ENCODE data around the gene TMOD1. TPM values are rescaled to one million over a fixed set of nuclear protein-coding genes. Genes with fewer than 3 reads are reported as not detected.

Gene TMOD1
- total and polyA plus RNA-seq, 2 of the 13 experiments (the other 11 are each of a cell fraction or from before 2014, with no cell fraction given), result 0.04 to 0.07 TPM

GRCh38 chr9:97462159-97462558, 39.3 kb upstream of the TMOD1 start:
- in situ Hi-C loops (cut with HindIII; ENCODE audit: extremely low pct_ligation_motif_present, low pct_unique_long_range_greater_than_20kb), result loop anchor here (10.0 kb wide), 1 partner anchor 133 kb away; no protein-coding TSS in a partner anchor
- H3K79me2 ChIP-seq (ENCODE audit: insufficient read depth, low read length), result no peaks in the 10 kb centered on the region
- BruUV-seq (replicated peaks), result no TSS peak
- FAIRE-seq, result no peak
- no peaks in the 10 kb centered on the region for H4K20me1 ChIP-seq (ENCODE audit: insufficient read depth, low read length)
- ChIA-PET POLR2A (no interaction called here), CTCF (ENCODE audit: low intra/inter-chr PET ratio, low total read pairs) (no interaction called here)
- H3K4me3 ChIP-seq (replicated peaks in 1 of 3; ENCODE audit: insufficient read depth in 1 of 3, low read depth in 2 of 3, low read length in 3 of 3), result no peak overlapping the region
- no peaks in the 10 kb centered on the region for H3K27me3 ChIP-seq (ENCODE audit: control insufficient read depth in 1 of 2, insufficient read depth in 2 of 2, low read length in 2 of 2)
- no peaks in the 10 kb centered on the region for H3K4me1 ChIP-seq (ENCODE audit: insufficient read depth, low read length)
- intact Hi-C loops (cut with micrococcal nuclease; ENCODE audit: unreplicated experiment), result no loop called here
- DNase-seq (ENCODE audit: low spot score), result no peak
- TF ChIP-seq ZNF382 (CRISPR knock-in tag; IDR thresholded peaks at IDR 0.05; ENCODE audit: borderline replicate concordance) (no peak), CENPT (CRISPR knock-in tag; IDR thresholded peaks at IDR 0.05; ENCODE audit: low read depth) (no peak), MXI1 (IDR thresholded peaks at IDR 0.05; ENCODE audit: borderline replicate concordance, low read depth, low read length) (no peak), RNF2 (conservative IDR thresholded peaks at IDR 0.05; ENCODE audit: low read depth) (no peak), ZNF652 (CRISPR knock-in tag; IDR thresholded peaks at IDR 0.05; ENCODE audit: borderline replicate concordance, low read depth) (no peak), MAFK (conservative IDR thresholded peaks at IDR 0.05 in 1 of 2, IDR thresholded peaks at IDR 0.05 in 1 of 2; ENCODE audit: low read length in 2 of 2) (peak; percentile 64 to 80), MAFF (IDR thresholded peaks at IDR 0.05; ENCODE audit: low read depth, low read length) (peak; percentile 70), HCFC1 (IDR thresholded peaks at IDR 0.05; ENCODE audit: low read depth, low read length) (no peak), ZNF431 (CRISPR knock-in tag; IDR thresholded peaks at IDR 0.05; ENCODE audit: borderline replicate concordance, low read depth) (no peak), MIER2 (CRISPR knock-in tag; IDR thresholded peaks at IDR 0.05) (no peak), ARID3A (IDR thresholded peaks at IDR 0.05; ENCODE audit: low read depth, low read length) (no peak)
- no peaks in the 10 kb centered on the region for H3K9me3 ChIP-seq (ENCODE audit: low read length)
- H3K36me3 ChIP-seq (replicated peaks in 1 of 2; ENCODE audit: control insufficient read depth in 1 of 2, insufficient read depth in 2 of 2, low read length in 2 of 2), result peaks cover 4 to 7% of the 10 kb centered on the region in 2 experiments; a peak in 3 of 5 replicates
- H3K27ac ChIP-seq (ENCODE audit: extremely low read length, insufficient read depth, low read length), result no peak overlapping the region
- ATAC-seq, result no peak
- H3K4me2 ChIP-seq (ENCODE audit: low read depth, low read length), result no peak overlapping the region
- WGBS (ENCODE audit: low lambda C conversion rate), result 93% methylated on average over 3 of the region's 3 CpGs
- H3K9ac ChIP-seq (ENCODE audit: insufficient read depth, low read depth, low read length), result no peak overlapping the region
- no peak overlapping the region for H2AFZ ChIP-seq (ENCODE audit: low read length)
